Colonic mucosa (tissue), 4 donors: ENCODE results near the gene RNF166. TPM values are rescaled to one million over a fixed set of nuclear protein-coding genes. Genes with fewer than 3 reads are reported as not detected.

Source experiments
- DNase-seq: peaks from one replicate; pipeline ENCODE4 v3.0.0-alpha.2; 2020
- H3K27ac ChIP-seq: fragments of 200-600 bp; one replicate; pipeline ENCODE4 v1.8.0; 2021
- H3K27me3 ChIP-seq: fragments of 200-600 bp; one replicate; pipeline ENCODE4 v1.8.0; 2021
- H3K36me3 ChIP-seq: fragments of 200-600 bp; one replicate; pipeline ENCODE4 v1.8.0; 2021
- H3K4me1 ChIP-seq: fragments of 200-600 bp; one replicate; pipeline ENCODE4 v1.8.0; 2021; ENCODE audit warnings: mild to moderate bottlenecking
- H3K4me3 ChIP-seq: fragments of 200-600 bp; one replicate; pipeline ENCODE4 v1.8.0; 2021
- H3K9ac ChIP-seq, 2 donors: one replicate each; pipeline ENCODE4 v1.7.0; 2013; ENCODE audit warnings: control low read depth in 2 of 2, low read depth in 2 of 2, low read length in 2 of 2
- H3K9me3 ChIP-seq: fragments of 200-600 bp; one replicate; pipeline ENCODE4 v1.8.0; 2021
- intact Hi-C: fragments of 100-400 bp; cut with DNase I; formaldehyde crosslinking; loops from one replicate; pipeline ENCODE4 v1.14.1; 2022
- total RNA-seq, 2 donors: library from RNA; stranded (reverse); fragmentation: NEBNext Ultra II Directional in 1 of 2; extraction: Animal tissue kit (Norgen Biotek cat#: 25700) in 1 of 2; gene quantifications; one replicate each; pipeline ENCODE4 v1.2.1, GENCODE V29; 2021
- TF ChIP-seq, protein P1 (sequence below): fragments of 200-600 bp; IDR thresholded peaks from one replicate; pipeline ENCODE4 v1.8.0; 2022; ENCODE audit warnings: antibody characterized with exemption, mild to moderate bottlenecking
- donor health status: healthy.
- donor health status: DM: no; HTN: no; CAD: no.
- donor health status: DM: no; HTN: no; CAD: no.

RNF166 gene
- total RNA-seq, 2 donors from 2014 or later = 9.2 to 9.3 TPM

DNA sequence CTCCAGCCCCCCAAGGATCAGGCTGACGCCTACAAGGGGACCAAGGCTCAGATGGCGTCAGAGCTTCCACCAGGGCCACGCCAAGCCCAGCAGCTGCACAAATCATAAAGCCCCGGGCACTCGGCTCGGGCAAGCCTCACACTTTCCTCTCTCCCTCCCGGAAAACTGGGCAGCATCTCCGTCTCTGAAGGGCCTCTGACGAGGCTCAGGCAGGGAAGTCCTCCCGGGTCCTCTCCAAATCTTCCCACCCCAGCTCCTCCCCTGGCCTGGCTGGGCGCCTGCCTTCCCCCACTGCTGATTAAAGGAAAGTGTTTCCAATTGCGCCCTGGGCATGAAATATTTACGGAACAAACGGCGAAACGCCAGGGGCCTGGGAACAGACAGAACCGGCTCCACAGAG is 40.3 kb upstream of the RNF166 start:
- no peak overlapping the region for H3K4me3 ChIP-seq
- TF ChIP-seq, protein P1, sequence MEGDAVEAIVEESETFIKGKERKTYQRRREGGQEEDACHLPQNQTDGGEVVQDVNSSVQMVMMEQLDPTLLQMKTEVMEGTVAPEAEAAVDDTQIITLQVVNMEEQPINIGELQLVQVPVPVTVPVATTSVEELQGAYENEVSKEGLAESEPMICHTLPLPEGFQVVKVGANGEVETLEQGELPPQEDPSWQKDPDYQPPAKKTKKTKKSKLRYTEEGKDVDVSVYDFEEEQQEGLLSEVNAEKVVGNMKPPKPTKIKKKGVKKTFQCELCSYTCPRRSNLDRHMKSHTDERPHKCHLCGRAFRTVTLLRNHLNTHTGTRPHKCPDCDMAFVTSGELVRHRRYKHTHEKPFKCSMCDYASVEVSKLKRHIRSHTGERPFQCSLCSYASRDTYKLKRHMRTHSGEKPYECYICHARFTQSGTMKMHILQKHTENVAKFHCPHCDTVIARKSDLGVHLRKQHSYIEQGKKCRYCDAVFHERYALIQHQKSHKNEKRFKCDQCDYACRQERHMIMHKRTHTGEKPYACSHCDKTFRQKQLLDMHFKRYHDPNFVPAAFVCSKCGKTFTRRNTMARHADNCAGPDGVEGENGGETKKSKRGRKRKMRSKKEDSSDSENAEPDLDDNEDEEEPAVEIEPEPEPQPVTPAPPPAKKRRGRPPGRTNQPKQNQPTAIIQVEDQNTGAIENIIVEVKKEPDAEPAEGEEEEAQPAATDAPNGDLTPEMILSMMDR = no peak
- no peaks in the 10 kb centered on the region for H3K9me3 ChIP-seq
- DNase-seq = no peak
- H3K9ac ChIP-seq = no peak overlapping the region
- peaks cover 9% of the 10 kb centered on the region for H3K4me1 ChIP-seq
- intact Hi-C loops = loop anchor here (10.0 kb wide), 1 partner anchor 418 kb away; no protein-coding TSS in a partner anchor
- H3K27ac ChIP-seq = no peak overlapping the region
- no peaks in the 10 kb centered on the region for H3K27me3 ChIP-seq
- H3K36me3 ChIP-seq = no peaks in the 10 kb centered on the region

DNA sequence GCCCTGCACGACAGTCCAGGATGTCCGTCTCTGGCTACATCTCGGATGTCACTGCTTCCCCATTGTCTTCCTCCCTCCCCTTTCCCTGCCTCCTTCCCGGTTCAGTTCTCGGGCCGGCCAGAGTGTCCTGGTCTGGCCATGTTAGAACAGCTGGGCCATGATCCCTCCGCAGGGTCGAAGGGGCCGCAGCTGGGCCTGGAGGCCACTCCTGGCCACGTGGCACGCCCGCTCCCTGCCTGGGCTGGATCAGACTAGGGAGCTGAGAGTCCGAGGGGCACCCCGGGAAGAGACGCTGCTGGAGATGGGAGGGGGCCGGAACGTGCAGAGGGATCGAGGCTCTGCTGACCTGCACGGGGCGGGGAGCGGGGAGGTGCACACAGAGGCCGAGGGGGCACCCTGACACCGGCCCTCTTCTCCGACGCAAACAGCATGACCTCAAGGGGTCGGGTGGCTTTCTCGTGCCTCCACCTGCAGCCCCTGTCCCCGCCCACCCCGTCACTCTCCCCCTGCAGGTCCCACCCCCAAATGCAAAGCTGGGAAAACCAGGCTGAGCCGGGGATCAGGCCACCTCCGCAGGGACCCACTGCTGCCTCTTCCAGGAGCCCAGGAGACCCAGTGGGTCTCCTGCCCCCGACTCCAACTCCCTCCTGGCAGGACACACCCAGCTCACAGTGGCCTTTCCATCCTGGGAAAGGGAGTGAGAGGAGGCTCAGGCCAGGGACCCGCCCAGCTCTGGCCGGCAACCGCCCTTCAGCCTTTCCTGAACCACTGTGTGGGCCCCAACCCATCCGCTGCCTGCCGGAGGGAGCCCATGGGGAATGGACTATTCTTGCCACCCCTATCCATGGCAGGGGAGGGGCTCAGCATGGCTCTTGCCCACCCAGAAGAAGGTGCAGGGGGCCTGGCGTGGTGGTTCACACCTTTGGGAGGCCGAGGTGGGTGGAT is 38.6 kb upstream of the RNF166 start:
- TF ChIP-seq, protein P1 = no peak
- no peaks in the 10 kb centered on the region for H3K36me3 ChIP-seq
- no peak overlapping the region for H3K27ac ChIP-seq

DNA sequence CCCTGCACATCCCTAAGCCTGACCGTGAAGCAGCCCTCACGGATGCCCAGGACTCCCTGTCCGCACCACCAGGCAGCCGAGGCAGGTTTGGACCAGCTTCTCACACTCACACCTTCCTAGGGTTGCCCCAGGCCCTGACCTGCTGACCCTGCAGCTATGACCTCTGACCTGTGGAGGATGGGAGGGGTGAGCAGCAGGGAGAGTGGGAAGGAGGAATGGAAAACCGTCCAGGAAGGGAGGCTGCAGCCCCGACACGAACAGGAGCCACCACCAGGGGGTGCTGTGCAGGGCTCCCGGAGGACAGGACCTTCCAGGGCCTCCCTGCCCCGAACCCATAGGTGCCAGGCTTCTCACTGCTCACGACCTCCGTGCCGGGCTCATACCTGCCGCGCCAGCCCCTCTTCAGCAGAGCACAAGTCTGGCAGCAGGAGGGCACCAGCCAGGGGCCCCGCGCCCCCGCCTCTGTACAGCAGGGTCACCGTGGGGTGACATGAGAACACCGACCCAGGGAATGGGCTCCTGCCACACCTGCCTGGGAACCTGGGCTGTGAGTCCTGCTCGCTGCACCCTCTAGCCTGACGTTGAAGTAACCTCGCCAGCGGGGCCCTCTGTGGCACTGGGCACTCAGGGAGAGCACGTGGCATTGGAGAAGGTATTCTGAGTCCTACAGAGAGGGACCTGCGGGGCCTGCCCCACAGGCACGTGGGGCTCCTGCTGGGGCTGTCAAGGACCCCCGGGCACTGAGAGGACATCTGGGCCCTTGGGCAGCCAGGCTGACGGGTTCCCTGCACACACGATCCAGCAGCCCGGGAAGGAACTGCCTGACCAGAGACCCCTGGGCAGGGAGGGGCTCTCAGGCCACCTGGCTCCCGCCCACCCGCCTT is 37.7 kb upstream of the RNF166 start:
- peak; percentile 88 for DNase-seq
- peak overlapping the region; percentile 36 to 43 for H3K9ac ChIP-seq
- H3K4me3 ChIP-seq = no peak overlapping the region
- H3K27me3 ChIP-seq = no peaks in the 10 kb centered on the region
- intact Hi-C loops = loop anchor here (10.0 kb wide), 1 partner anchor 421 kb away; no protein-coding TSS in a partner anchor
- H3K4me1 ChIP-seq = peaks cover 9% of the 10 kb centered on the region
- TF ChIP-seq, protein P1 = peak; percentile 93
- H3K9me3 ChIP-seq = no peaks in the 10 kb centered on the region
- H3K27ac ChIP-seq = no peak overlapping the region
- H3K36me3 ChIP-seq = no peaks in the 10 kb centered on the region

More for the DNA sequence above, 38.6 kb upstream of the RNF166 start:
- H3K9me3 ChIP-seq = no peaks in the 10 kb centered on the region
- no peak for DNase-seq
- H3K4me3 ChIP-seq = no peak overlapping the region
- intact Hi-C loops = loop anchor here (10.0 kb wide), 1 partner anchor 420 kb away; no protein-coding TSS in a partner anchor
- H3K4me1 ChIP-seq = peaks cover 9% of the 10 kb centered on the region
- H3K27me3 ChIP-seq = no peaks in the 10 kb centered on the region
- peak overlapping the region in 1 of 2 donors; percentile 43 for H3K9ac ChIP-seq

DNA sequence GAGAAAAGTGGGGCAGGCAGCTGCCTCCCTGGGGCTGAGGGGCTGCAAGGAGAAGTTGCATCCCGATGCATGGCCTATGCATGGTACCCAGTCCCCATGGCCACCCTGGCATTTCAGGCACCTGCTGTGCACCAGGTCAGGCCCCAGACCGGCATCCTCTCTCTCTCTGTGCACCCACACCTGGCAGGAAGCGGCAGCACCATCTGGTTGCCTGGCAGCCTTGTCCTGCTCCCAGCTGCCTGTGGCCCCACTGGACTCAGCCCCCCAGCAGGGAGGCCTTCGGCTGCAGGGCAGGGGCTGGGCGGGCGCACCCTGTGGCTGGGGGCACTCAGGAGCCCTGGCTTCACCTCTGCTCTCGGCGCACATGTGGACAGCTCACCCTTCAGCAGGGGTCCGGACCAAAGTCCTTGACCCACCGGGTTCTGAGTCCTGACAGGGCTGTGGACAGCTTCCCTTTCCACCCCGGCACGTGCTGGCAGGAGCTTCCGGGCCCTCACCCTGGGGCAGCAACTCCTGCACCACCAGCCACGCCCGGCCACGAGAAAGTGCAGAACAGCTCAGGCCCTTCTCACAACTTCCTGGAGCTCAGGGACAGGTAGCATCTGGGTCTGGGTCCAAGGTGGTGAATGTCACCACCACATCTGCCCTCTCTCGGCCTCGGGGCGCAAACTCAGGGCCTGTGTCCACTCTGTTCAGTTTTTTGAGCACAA is 36.8 kb upstream of the RNF166 start:
- H3K9me3 ChIP-seq = no peaks in the 10 kb centered on the region
- TF ChIP-seq, protein P1 = no peak
- no peaks in the 10 kb centered on the region for H3K27me3 ChIP-seq
- H3K9ac ChIP-seq = peak overlapping the region in 1 of 2 donors; percentile 36
- intact Hi-C loops = loop anchor here (10.0 kb wide), 1 partner anchor 422 kb away; no protein-coding TSS in a partner anchor
- H3K36me3 ChIP-seq = no peaks in the 10 kb centered on the region
- no peak overlapping the region for H3K27ac ChIP-seq
- H3K4me3 ChIP-seq = no peak overlapping the region
- peaks cover 9% of the 10 kb centered on the region for H3K4me1 ChIP-seq
- DNase-seq = no peak

GRCh38 chr16:88741368-88741767 is 35.2 kb upstream of the RNF166 start:
- Histone ChIP-seq H3K27me3 (no peaks in the 10 kb centered on the region), H3K27ac (no peak overlapping the region), H3K4me1 (peaks cover 9% of the 10 kb centered on the region), H3K4me3 (no peak overlapping the region), H3K9me3 (no peaks in the 10 kb centered on the region), H3K36me3 (no peaks in the 10 kb centered on the region), H3K9ac (no peak overlapping the region)
- TF ChIP-seq, protein P1 = no peak
- intact Hi-C loops = loop anchor here (10.0 kb wide), 1 partner anchor 423 kb away; no protein-coding TSS in a partner anchor
- no peak for DNase-seq
